Right hindlimb (tissue), 1 donor: Measurements from ENCODE around the gene GOLGA2.

Experiments
- DNase-seq: peaks from one replicate; pipeline ENCODE4 v3.0.0-alpha.2; 2018

GOLGA2 gene

DNA sequence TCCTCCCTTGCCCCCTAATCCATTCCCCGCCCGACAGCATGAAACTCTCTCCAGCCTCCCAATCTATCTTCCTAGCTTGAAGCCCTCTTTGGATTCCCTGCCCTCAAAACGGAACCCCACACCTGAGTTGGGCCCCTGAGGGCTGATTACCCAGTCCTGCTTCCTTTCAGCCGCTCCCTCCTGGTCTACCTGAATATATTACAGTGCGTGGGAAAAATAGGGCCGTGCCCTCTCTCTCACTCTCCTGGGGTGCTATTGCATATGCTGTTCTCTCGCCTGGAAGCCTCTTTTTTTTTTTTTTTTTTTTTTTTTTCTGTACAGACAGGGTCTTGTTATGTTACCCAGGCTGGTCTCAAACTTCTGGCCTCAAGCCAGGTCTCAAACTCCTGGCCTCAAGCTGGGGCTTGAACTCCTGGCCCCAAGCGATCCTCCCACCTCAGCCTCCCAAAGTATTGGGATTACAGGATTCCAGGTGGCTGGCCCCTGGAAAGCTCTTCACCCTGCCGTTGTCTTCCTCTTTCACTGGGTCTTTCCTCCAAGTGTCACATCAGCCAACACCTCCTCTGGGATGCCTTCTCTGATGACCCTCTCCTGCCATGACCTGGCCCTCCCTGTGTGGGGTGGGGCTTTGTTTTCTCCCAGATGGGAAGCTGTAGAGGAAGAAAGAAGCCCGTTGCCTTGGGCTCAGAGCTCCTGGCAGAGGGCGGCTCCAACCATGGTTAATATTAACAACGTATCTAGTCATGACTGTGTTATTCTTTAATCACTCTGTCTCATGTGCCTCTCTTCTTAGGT, 64.4 kb downstream of the GOLGA2 start:
- no peak for DNase-seq

DNA sequence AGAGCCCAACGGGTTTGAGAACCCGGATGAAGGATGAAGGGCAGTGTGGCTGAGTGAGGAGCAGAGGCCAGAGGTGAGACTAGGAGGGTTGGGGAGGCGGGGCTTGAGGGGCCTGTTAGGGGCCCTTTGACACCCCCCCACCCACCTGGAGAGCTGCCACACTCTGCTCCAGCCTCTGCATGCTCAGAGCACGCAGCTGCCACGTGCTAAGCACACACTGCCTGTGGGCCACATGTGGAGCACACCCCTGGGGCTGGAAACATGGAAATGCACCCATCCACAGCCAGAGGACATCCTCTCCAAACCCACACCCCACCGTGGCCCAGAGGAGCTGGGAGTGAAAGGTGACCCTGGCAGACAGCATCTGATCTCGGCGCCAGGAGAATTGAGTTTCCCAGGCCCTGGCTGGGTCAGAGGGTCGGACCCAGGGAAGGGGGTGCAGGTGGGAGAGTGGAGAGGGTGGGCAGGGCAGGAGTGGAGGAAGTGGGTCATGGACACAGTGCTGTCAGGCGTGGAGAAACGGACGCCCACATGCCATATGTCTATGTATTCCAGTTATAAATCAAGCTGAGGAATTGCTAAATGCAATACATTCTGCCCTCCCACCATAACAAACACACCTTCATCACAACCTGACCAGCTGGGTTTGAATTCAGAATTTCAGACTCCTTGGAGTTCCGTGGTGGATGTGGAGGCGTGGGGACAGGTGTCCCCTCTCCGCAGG, 66.7 kb downstream of the GOLGA2 start:
- no peak for DNase-seq

- DNase-seq: no peak
Observed at GRCh38 chr9:128208386-128208785, 67.4 kb downstream of the GOLGA2 start.

DNA sequence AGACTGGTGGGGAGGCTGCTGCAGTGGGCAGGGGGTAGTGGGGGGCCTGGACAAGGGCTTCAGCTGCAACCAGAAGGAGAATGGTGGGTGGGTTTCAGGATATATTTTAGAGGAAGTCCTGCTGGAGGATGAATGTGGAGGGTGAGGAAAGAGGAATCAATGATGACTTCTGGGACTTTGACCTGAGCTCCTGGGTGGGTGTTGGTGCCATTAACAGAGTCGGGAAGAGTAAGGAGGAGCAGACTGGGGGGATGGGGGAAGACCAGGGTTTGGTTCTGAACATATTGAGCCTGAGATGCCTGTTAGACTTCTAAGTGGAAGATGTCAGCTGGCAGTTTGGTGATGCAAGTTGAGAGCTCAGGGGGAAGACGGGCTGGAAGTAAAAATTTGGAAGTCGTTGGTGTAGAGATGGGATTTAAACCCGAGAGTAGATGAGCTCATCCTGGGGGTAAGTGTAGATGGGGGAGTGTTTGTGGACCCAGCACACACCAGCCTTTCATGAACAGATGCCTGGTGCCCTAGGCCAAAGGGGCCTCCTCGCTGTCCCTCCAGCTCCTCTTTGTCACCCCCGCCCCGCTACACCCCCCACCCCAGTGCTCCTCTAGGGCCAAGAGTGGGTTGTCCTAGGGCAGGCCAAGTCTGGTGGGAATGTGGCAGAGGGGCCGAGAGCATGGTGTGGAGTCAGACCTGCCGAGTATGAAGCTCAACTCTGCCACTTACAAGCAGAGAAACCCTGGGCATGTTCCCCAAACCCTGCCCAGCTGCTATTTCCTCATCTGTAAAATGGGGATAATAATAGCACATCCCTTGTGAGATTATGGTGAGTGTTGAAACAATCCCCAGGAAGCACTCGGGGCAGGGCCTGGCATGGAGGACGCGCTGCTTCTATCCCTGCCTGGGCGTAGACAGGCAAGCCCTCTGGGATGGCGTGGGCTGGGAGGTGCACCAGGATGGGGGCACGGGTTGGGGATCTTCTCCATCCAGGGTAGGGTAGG, 68.6 kb downstream of the GOLGA2 start:
- no peak for DNase-seq

- DNase-seq: no peak
Observed at GRCh38 chr9:128206484-128206883, 69.3 kb downstream of the GOLGA2 start.
